Measurements from ENCODE around the gene MCF2L.

MCF2L gene

DNA sequence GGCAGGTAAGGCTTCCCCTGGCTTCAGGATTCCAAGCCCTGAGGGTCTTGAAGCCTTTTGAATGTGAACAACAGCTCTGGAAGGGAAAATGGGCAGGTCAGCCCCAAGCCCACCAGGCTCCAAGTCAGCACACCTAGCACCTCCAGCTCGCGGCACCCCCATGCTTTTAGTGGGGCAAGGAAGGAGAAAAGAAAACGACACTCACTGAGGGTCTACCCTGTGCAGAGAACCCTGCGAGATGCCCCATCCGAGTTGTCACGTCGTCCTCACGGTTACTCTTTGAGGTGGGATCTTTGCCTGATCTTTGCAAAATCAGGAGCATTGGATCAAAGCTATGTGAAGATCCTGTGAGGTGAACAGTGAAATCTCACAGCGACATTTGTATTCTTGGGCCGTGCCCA is 147.9 kb downstream of the MCF2L start:
- no peak for DNase-seq

DNA sequence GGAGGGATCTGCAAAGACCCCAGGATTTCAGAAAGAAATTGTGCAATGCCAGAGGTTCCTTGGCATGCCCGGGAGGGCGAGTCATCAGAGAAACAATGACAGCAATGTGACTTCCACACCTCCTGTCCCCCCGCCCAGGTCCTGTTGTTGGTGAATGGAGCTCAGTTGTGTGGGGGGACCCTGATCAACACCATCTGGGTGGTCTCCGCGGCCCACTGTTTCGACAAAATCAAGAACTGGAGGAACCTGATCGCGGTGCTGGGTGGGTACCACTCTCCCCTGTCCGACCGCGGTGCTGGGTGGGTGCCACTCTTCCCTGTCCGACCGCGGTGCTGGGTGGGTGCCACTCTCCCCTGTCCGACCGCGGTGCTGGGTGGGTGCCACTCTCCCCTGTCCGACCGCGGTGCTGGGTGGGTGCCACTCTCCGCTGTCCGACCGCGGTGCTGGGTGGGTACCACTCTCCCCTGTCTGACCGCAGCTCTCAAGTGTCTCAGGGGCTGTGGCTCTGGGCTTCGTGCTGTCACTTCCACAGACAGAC is 148.4 kb downstream of the MCF2L start:
- DNase-seq = no peak

DNA sequence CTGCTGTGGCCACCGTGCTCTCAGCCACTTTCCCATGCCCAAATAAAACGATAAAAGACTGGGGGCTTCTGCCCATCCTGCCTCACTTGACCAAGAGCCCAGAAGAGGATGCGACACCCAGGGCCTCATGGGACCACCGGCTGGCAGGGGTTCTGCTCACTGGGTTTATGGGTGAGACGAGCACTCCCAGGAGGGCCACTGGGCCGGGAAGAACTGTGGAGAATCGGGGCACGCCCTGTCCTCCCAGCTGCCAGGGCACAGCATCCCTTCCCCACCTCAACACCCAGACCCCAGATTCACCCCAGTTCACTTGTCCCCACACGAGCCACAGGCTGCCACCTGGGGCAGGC is 148.9 kb downstream of the MCF2L start:
- no peak for DNase-seq

- DNase-seq = no peak
Observed at GRCh38 chr13:113118261-113119021, 149.4 kb downstream of the MCF2L start.

DNA sequence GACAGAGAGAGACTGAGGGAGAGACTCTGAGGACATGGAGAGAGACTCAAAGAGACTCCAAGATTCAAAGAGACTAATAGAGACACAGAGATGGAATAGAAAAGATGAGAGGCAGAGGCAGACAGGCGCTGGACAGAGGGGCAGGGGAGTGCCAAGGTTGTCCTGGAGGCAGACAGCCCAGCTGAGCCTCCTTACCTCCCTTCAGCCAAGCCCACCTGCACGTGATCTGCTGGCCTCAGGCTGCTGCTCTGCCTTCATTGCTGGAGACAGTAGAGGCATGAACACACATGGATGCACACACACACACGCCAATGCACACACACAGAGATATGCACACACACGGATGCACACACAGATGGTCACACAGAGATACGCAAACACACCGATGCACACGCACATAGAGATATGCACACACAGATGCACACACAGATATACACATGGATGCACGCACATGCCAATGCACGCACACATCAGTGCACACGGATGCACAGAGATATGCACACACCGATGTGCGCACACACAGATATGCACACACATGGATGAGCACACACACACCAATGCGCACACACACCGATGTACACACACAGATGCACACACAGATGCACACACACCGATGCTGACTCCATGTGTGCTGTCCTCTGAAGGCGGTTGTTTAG is 150.3 kb downstream of the MCF2L start:
- no peak for DNase-seq

GRCh38 chr13:113119822-113120189 is 150.8 kb downstream of the MCF2L start:
- no peak for DNase-seq

GRCh38 chr13:113120300-113121182 is 151.5 kb downstream of the MCF2L start:
- no peak for DNase-seq

DNA sequence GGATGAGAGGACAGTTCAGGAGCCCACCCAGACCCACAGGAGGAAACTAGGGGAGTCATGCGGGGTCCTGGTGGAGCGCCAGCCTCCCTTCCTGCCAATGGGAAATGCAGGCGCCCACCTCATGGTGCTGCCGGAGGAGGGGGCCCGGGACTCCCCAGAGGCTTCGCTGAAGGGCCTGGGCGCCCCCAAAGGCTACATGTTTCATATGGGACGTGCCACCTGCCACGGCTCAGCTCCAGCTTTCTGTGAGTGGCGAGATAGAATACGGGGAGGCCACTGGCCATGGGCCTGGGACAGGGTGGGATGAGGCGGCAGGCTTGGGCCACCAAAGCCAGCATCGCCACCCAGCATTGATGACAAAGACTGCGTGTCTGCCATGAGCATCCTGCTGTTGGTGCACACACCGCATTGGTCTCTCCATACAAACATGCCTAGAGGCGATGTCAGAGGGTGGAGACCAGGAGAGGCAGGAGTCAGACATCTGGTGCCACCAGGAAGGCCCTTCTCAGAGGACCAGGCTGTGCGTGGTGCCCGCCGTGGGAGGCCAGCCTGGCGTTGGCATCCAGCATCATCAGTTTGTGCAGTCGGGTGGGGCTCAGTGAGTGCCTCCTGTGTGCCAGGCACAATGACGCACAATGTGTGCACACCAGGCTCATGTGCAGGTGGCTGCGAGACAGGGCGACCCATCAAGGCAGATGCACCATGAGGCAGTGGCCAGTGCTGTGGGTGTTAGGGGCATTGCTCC is 152.3 kb downstream of the MCF2L start:
- no peak for DNase-seq

DNA sequence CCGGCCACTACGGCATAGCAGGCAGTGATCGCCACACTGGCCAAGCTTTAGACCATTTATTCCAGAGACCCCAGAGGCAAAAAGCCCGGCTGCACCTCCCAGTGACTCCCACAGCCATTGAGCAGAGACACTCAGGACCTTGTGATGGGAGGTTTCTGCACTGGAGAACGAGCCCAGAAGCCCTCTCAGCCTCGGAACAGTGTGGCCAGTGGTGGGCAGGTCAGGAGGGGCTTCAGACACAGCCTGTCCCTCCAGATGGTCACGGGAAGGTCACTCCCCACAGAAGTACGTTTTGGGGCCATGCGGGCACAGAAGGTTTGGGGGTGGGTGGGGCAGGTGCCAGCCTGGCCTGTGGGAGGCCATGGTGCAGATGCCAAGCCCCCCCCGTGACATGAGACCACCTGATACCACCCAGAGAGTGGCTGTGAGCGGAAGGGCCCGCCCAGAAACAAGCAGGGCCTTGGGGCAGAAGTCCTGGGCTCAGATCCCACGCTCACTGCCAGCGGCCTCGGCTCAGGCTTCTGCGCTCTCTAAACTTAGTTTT is 153.0 kb downstream of the MCF2L start:
- no peak for DNase-seq

DNA sequence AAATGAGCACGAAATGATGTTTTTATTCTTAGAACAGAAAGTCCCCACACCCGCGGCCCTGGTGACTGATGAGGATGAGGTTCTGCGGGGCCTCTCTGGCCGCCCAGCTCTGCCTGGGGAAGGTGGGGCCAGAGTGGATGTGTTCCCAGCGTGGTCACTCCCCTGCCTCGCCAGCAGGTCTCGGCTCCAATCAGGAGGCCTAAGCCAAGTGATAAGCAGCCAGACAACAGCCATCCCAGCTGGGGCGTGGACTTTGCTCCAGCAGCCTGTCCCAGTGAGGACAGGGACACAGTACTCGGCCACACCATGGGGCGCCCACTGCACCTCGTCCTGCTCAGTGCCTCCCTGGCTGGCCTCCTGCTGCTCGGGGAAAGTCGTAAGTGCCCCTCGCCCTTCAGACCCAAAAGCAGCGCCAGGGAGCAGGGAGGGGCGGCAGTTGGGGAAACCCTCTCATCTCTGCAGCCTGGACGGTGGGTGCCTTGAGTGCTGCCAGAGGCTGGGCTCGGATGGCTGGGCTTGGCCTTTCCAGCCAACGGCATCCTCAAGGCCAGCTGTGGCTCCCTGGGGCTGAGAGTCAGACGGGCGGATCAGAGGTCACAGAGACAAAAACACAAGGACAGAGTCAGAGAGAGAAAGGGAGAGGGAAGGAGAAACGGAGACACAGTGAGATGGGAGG is 153.7 kb downstream of the MCF2L start, which contains the start of gene F10:
Gene F10 (plus strand): TSS at position 250 of the 676 bp plus-strand sequence. CDS start 57 bp downstream, at position 307.
- no peak for DNase-seq

DNA sequence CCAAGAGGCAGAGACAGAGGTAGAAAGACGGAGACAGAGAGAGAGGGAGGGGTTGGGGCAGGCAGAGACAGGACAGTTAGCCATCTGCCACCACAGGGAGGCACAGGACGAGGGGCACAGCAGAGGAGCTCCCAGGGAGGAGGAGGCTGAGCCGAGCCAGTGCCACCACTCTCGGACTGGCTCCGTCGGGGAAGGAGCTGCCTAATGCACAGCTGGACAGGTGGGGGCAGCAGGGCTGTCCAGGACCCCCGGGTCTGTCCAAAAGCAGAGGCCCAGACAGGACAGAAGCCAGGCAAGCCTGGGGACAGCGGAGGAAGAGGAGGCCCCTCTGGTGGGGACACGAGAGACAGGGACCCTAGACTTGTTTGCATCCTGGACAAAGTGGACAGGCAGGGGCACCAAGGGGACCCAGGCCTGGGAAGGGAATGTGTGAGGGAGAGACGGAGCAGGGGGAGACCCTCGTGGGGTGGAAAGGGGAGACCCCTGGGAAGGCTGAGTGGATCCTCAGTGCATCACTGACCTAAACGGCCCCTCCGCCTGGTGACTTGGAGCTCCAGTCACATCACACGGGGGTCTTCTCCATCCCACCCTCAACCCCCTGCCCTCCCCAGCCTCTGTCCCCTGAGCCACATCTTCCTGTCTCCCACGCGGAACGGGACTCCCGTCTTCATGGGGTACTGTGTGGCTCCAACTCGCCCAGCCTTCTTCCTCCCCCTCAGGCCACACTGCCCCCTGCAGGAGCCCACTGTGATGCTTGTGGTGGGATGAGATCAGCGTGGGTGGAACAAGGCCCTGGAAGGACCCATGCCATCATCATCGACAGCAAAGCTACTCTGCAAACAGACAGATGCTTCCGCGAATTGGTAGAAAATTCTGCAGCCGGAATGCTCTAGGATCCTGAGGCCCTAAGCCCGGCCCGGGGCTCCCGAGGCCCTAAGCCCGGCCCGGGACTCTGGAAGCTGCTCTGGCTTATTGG is 154.5 kb downstream of the MCF2L start:
- no peak for DNase-seq

DNA sequence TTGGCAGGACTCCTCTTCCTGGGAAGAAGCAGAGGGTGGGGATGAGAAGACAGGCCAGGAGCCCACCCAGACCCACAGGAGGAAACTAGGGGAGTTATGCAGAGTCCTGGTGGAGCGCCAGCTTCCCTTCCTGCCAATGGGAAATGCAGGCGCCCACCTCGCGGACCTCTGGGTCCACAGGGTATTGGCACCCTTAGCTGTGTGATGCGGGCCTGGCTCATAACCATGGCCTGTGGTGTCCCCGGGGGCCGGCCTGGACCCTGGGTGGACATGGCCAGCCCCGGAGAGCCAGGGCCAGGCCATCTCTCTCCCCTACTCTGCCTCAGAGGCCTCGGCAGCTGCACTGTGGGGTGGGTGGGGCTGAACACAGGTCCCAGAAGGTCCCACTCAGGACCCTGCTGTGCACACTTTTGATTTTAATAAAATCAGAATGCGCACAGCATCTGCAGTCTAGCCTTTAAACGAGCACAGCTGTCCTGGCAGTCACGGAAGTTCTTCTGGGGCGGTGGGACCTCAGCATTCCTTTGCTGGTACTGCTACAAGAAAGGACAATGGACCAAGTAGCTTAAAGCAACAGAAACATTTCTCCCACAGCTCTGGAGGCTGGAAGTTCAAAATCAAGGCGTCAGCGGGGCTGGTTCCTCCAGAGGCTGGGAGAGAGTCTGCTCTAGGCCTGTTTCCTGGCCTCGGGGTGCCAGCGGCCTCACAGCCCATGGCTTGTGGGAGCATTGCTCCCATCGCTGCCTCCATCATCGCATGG is 155.4 kb downstream of the MCF2L start:
- no peak for DNase-seq

GRCh38 chr13:113125506-113126264 is 156.7 kb downstream of the MCF2L start:
- no peak for DNase-seq

DNA sequence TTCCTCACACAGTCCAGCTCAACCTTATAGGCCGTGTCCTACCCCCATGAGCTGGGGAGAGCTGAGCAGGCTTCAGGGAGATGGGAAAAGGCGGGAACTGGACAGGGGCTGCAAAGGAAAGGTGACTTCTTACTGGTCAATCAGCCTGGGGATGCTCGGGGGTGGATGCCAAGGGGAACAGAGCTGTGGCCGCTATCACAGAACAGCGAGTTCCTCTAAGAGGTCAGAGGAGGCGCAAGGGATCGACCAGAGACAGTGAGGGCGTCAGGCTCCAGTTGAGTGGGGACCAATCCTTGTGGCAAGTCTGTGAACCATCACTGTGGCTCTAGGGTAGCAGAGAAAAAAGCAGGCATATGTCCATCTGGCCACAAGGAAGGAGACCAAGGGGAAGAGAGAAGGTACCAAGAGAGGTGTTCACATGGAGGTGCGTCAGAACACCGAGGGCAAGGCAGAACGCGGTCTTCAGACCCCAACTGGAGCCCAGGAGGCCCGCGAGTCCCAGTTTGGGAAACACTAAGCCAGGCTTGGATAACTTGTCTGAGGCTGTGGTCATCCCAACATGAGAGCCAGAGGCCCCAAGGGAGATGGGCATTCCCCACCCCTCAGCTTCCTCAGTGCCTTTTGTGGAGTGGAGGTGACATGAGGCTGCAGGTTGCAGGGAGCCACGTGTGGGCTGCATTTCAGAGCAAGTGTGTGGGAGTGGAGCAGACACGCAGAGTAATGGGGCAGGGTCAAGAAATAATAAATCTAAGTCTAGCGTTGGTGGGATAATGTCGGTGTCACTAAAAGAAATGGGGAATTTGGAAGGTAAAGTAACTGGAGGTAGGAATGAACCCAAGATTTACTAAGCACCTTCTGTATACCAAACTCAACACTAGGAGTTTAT is 157.5 kb downstream of the MCF2L start:
- DNase-seq = no peak

- no peak for DNase-seq
Observed at GRCh38 chr13:113129480-113129879, 160.5 kb downstream of the MCF2L start.

- no peak for DNase-seq
Observed at GRCh38 chr13:113129921-113130750, 161.1 kb downstream of the MCF2L start.

DNA sequence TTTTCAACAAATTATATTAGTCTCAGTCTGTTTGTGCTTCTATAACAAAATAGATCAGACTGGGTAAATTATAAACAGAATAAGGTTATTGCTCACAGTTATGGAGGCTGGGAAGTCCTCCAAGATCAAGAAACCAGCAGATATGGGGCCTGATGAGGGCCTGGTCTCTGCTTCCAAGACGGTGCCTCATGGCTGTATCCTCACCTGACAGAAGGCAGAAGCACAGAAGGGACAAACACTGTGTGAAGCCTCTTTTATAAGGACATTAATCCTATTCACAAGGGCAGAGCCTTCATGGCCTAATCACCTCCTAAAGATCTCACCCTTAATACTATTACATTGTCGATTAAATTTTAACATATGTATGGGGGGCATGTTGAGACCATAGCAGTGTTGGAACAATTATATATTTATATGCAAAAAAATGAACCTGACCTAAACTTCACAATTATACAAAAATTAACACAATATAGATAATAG is 166.3 kb downstream of the MCF2L start:
- no peak for DNase-seq

Data from activated CD8-positive, alpha-beta memory T cell treated with anti-CD3 and anti-CD28 coated beads for 24 hours (primary cell).